SK-N-SH treated with all-trans-retinoic acid at 6 μM for 48 hours (cell line): Measurements from ENCODE around the gene TNS1.
"Not testable (repeated sequence)": the region's sequence is repeated elsewhere in the genome, so short reads cannot be mapped to it uniquely, and the experiment has no call there.

ENCODE experiments used
- ATAC-seq: fragments of 200-7000 bp; cut with Tn5 transposase; 3 replicates; pipeline ENCODE4 v1.9.1; 2020; ENCODE audit warnings: mild to moderate bottlenecking, moderate library complexity
- ARNTL ChIP-seq: fragments of 450-650 bp; formaldehyde crosslinking; IDR thresholded peaks from 2 replicates; pipeline ENCODE4 v1.5.0; 2020; ENCODE audit warnings: low read depth, mild to moderate bottlenecking, moderate library complexity, borderline replicate concordance
- BACH2 ChIP-seq: fragments of 250-450 bp; sonication (Bioruptor Pico); IDR thresholded peaks from 2 replicates; pipeline ENCODE4 v1.9.0; 2021; ENCODE audit warnings: mild to moderate bottlenecking, borderline replicate concordance
- CSDC2 ChIP-seq: fragments of 250-450 bp; sonication (Bioruptor Pico); IDR thresholded peaks from 2 replicates; pipeline ENCODE4 v1.5.0; 2020; ENCODE audit warnings: mild to moderate bottlenecking, moderate library complexity
- ESRRG ChIP-seq: fragments of 250-450 bp; sonication (Bioruptor Pico); IDR thresholded peaks from 2 replicates; pipeline ENCODE4 v1.6.1; 2021; ENCODE audit warnings: mild to moderate bottlenecking
- GLIS3 ChIP-seq: fragments of 250-450 bp; sonication (Bioruptor Pico); IDR thresholded peaks from 2 replicates; pipeline ENCODE4 v1.5.0; 2020; ENCODE audit warnings: mild to moderate bottlenecking, moderate library complexity
- ISL1 ChIP-seq: fragments of 250-450 bp; sonication (Bioruptor Pico); IDR thresholded peaks from 2 replicates; pipeline ENCODE4 v2.1.2; 2022; ENCODE audit warnings: mild to moderate bottlenecking, moderate library complexity
- OSR1 ChIP-seq: fragments of 250-450 bp; sonication (Bioruptor Pico); IDR thresholded peaks from 2 replicates; pipeline ENCODE4 v1.8.0; 2022; ENCODE audit warnings: moderate library complexity, mild to moderate bottlenecking, inconsistent platforms
- PPARA ChIP-seq: fragments of 250-450 bp; sonication (Bioruptor Pico); IDR thresholded peaks from 2 replicates; pipeline ENCODE4 v1.5.0; 2020; ENCODE audit warnings: mild to moderate bottlenecking, borderline replicate concordance
- RARB ChIP-seq: fragments of 250-450 bp; sonication (Bioruptor Pico); IDR thresholded peaks from 2 replicates; pipeline ENCODE4 v1.8.0; 2021; ENCODE audit warnings: mild to moderate bottlenecking, moderate library complexity
- SNAI2 ChIP-seq: fragments of 250-450 bp; sonication (Bioruptor Pico); IDR thresholded peaks from 2 replicates; pipeline ENCODE4 v1.5.0; 2020; ENCODE audit warnings: mild to moderate bottlenecking, moderate library complexity
- TCF4 ChIP-seq: fragments of 250-450 bp; sonication (Bioruptor Pico); IDR thresholded peaks from 2 replicates; pipeline ENCODE4 v1.8.0; 2021; ENCODE audit warnings: mild to moderate bottlenecking, moderate library complexity, borderline replicate concordance
- ZC3H10 ChIP-seq: fragments of 250-450 bp; sonication (Bioruptor Pico); IDR thresholded peaks from 2 replicates; pipeline ENCODE4 v1.5.1; 2021; ENCODE audit warnings: mild to moderate bottlenecking, moderate library complexity
- ZFP3 ChIP-seq: fragments of 250-450 bp; sonication (Bioruptor Pico); IDR thresholded peaks from 2 replicates; pipeline ENCODE4 v1.5.0; 2020; ENCODE audit warnings: mild to moderate bottlenecking, moderate library complexity
- ZFP30 ChIP-seq: fragments of 450-650 bp; formaldehyde crosslinking; IDR thresholded peaks from 2 replicates; pipeline ENCODE4 v1.5.0; 2022; ENCODE audit warnings: mild to moderate bottlenecking, moderate library complexity
- ZNF565 ChIP-seq: fragments of 450-650 bp; formaldehyde crosslinking; conservative IDR thresholded peaks from 2 replicates; pipeline ENCODE4 v1.5.0; 2020; ENCODE audit warnings: low read depth, mild to moderate bottlenecking, moderate library complexity
- ZNF70 ChIP-seq: fragments of 450-650 bp; formaldehyde crosslinking; IDR thresholded peaks from 2 replicates; pipeline ENCODE4 v1.5.0; 2020; ENCODE audit warnings: mild to moderate bottlenecking, moderate library complexity
- TF ChIP-seq, protein P1 (sequence below): fragments of 250-450 bp; sonication (Bioruptor Pico); IDR thresholded peaks from 2 replicates; pipeline ENCODE4 v1.5.0; 2020; ENCODE audit warnings: mild to moderate bottlenecking, moderate library complexity
- TF ChIP-seq, protein P2 (sequence below): fragments of 250-450 bp; sonication (Bioruptor Pico); IDR thresholded peaks from 2 replicates; pipeline ENCODE4 v1.5.1; 2020; ENCODE audit warnings: low read depth, mild to moderate bottlenecking, moderate library complexity
- TF ChIP-seq, protein P3 (sequence below): fragments of 250-450 bp; sonication (Bioruptor Pico); IDR thresholded peaks from 2 replicates; pipeline ENCODE4 v1.8.0; 2020; ENCODE audit warnings: mild to moderate bottlenecking, moderate library complexity, borderline replicate concordance
- TF ChIP-seq, protein P4 (sequence below): fragments of 250-450 bp; sonication (Bioruptor Pico); IDR thresholded peaks from 2 replicates; pipeline ENCODE4 v1.8.0; 2021; ENCODE audit warnings: low read depth, mild to moderate bottlenecking, moderate library complexity, borderline replicate concordance

The TNS1 gene

DNA sequence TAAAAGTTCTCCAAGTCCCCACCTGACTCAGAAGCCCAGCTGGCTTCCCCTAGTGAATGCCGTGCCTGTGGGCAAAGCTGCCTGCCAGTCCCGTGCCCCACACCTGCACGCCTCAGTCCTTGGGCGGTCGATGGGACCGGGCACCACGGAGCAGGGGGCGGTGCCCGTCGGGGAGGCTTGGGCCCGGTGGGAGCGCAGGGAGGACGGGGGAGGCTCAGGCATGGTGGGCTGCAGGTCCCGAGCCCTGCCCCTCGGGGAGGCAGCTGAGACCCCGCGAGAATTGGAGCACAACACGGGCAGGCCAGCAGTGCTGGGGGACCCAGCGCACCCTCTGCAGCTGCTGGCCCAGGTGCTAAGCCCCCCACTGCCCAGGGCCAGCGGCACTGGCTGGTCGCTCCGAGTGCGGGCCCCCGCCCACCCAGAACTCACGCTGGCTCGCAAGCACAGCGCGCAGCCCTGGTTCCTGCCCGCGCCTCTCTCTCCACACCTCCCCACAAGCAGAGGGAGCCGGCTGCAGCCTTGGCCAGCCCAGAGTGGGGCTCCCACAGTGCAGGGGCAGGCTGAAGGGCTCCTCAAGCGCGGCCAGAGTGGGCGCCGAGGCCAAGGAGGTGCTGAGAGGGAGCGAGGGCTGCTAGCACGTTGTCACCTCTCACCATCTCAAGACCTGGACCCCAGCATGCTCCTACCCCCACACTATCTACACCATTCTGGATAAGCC, 215.5 kb downstream of the TNS1 start:
- ATAC-seq, result no peak
- TF ChIP-seq ZNF70 (no peak), ZFP3 (CRISPR knock-in tag) (no peak), RARB (CRISPR knock-in tag) (no peak), OSR1 (CRISPR knock-in tag) (no peak), BACH2 (no peak), TCF4 (no peak), ARNTL (no peak)
- TF ChIP-seq, protein P1, sequence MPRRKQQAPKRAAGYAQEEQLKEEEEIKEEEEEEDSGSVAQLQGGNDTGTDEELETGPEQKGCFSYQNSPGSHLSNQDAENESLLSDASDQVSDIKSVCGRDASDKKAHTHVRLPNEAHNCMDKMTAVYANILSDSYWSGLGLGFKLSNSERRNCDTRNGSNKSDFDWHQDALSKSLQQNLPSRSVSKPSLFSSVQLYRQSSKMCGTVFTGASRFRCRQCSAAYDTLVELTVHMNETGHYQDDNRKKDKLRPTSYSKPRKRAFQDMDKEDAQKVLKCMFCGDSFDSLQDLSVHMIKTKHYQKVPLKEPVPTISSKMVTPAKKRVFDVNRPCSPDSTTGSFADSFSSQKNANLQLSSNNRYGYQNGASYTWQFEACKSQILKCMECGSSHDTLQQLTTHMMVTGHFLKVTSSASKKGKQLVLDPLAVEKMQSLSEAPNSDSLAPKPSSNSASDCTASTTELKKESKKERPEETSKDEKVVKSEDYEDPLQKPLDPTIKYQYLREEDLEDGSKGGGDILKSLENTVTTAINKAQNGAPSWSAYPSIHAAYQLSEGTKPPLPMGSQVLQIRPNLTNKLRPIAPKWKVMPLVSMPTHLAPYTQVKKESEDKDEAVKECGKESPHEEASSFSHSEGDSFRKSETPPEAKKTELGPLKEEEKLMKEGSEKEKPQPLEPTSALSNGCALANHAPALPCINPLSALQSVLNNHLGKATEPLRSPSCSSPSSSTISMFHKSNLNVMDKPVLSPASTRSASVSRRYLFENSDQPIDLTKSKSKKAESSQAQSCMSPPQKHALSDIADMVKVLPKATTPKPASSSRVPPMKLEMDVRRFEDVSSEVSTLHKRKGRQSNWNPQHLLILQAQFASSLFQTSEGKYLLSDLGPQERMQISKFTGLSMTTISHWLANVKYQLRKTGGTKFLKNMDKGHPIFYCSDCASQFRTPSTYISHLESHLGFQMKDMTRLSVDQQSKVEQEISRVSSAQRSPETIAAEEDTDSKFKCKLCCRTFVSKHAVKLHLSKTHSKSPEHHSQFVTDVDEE (CRISPR knock-in tag), result no peak

DNA sequence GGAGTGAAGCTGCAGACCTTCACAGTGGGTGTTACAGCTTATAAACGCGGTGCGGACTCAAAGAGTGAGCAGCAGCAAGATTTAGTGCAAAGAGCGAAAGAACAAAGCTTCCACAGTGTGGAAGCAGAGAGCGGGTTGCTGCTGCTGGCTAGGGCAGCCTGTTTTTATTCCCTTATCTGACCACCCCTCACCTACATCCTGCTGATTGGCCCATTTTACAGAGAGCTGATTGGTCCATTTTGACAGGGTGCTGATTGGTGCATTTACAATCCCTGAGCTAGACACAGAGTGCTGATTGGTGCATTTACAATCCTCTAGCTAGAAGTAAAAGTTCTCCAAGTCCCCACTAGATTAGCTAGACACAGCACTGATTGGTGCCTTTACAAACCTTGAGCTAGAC, 216.2 kb downstream of the TNS1 start:
- ATAC-seq, result not testable (repeated sequence)

DNA sequence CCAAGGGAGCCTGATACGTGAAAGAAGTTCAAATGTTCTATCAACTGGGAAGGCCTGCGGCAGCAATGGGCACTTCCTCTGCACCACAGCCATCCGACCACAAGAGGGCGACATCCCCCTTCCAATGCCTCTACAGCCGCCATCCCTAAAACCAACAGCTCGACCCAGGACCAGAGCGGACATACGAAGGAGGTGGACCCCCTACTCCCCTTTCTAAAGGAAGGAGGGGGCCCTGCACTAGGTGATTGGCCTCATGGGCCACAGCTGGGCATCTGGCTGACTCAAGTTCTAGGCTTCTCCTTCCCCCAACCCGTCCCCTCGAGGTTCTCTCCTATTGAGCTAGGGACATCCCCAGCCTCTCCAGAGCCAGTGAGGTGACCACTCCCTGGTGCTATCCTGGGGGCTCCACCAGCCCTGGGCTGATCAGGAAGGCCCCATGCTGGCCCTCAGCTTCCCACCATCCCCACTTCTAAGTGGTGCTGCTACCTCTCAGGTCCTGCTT, 217.2 kb downstream of the TNS1 start:
- ATAC-seq, result peak; percentile 91
- TF ChIP-seq PPARA (CRISPR knock-in tag), result no peak
- TF ChIP-seq, protein P2, sequence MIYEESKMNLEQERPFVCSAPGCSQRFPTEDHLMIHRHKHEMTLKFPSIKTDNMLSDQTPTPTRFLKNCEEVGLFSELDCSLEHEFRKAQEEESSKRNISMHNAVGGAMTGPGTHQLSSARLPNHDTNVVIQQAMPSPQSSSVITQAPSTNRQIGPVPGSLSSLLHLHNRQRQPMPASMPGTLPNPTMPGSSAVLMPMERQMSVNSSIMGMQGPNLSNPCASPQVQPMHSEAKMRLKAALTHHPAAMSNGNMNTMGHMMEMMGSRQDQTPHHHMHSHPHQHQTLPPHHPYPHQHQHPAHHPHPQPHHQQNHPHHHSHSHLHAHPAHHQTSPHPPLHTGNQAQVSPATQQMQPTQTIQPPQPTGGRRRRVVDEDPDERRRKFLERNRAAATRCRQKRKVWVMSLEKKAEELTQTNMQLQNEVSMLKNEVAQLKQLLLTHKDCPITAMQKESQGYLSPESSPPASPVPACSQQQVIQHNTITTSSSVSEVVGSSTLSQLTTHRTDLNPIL (CRISPR knock-in tag), result no peak
- TF ChIP-seq BACH2, result no peak
- no peak for TF ChIP-seq ZFP30 (CRISPR knock-in tag)
- no peak for TF ChIP-seq ZNF70
- TF ChIP-seq, all 23 proteins: peak for 0

DNA sequence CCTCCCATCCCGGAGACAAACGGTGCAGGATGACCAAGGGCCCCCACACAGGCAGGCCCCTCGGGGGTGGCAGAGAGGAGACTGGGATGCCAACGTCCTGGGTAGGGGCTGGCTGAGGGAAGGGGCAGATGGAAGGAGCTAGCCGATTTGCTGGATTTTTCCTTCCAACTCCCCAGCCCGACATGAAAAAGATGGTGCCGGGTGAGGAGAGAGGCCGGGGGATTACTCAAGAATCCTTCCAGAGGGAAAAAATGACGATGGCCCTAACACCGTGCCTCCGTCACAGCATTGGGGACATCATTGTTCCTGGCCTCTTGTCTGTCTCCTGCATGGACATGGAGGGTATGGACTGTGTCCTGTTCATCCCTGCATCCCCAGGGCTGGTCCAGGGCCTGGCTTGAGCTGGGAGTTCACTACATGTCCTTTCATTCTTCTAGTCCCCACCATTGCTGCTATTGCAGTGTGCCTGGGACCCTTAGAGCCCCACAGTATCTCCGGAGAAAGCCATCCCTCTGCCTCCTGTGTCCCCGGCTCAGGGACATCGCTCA, 217.7 kb downstream of the TNS1 start:
- TF ChIP-seq ZC3H10 (CRISPR knock-in tag) (no peak), TCF4 (no peak), CSDC2 (no peak), ZNF565 (CRISPR knock-in tag) (no peak), ESRRG (CRISPR knock-in tag) (no peak), ISL1 (CRISPR knock-in tag) (no peak), SNAI2 (CRISPR knock-in tag) (no peak), ZFP3 (CRISPR knock-in tag) (no peak), GLIS3 (CRISPR knock-in tag) (no peak), PPARA (CRISPR knock-in tag) (no peak)
- TF ChIP-seq, protein P3, sequence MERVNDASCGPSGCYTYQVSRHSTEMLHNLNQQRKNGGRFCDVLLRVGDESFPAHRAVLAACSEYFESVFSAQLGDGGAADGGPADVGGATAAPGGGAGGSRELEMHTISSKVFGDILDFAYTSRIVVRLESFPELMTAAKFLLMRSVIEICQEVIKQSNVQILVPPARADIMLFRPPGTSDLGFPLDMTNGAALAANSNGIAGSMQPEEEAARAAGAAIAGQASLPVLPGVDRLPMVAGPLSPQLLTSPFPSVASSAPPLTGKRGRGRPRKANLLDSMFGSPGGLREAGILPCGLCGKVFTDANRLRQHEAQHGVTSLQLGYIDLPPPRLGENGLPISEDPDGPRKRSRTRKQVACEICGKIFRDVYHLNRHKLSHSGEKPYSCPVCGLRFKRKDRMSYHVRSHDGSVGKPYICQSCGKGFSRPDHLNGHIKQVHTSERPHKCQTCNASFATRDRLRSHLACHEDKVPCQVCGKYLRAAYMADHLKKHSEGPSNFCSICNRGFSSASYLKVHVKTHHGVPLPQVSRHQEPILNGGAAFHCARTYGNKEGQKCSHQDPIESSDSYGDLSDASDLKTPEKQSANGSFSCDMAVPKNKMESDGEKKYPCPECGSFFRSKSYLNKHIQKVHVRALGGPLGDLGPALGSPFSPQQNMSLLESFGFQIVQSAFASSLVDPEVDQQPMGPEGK (CRISPR knock-in tag), result no peak
- TF ChIP-seq, protein P4, sequence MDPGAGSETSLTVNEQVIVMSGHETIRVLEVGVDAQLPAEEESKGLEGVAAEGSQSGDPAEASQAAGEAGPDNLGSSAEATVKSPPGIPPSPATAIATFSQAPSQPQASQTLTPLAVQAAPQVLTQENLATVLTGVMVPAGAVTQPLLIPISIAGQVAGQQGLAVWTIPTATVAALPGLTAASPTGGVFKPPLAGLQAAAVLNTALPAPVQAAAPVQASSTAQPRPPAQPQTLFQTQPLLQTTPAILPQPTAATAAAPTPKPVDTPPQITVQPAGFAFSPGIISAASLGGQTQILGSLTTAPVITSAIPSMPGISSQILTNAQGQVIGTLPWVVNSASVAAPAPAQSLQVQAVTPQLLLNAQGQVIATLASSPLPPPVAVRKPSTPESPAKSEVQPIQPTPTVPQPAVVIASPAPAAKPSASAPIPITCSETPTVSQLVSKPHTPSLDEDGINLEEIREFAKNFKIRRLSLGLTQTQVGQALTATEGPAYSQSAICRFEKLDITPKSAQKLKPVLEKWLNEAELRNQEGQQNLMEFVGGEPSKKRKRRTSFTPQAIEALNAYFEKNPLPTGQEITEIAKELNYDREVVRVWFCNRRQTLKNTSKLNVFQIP (CRISPR knock-in tag), result no peak
- TF ChIP-seq, protein P2 (CRISPR knock-in tag), result no peak
- TF ChIP-seq, protein P1 (CRISPR knock-in tag), result no peak
- peak; percentile 53 for ATAC-seq
